HG03103 (cell line): ENCODE measurements around the gene UBE2R2.
A peak's percentile ranks its signal among the peaks of the same experiment; 100 is the strongest.
"Not testable (repeated sequence)": the region's sequence is repeated elsewhere in the genome, so short reads cannot be mapped to it uniquely, and the experiment has no call there.

Experiments used
- ATAC-seq: cut with Tn5 transposase; IDR thresholded peaks from one replicate; pipeline ENCODE4 v1.9.1; 2021; ENCODE audit warnings: low read depth; ENCODE audit not compliant: unreplicated experiment

The UBE2R2 gene

GRCh38 chr9:33816327-33817252 lies at the start of gene UBE2R2:
Gene UBE2R2, plus strand, starts transcription at chr9:33817160. Its CDS starts 598 bp downstream, at chr9:33817758.
- ATAC-seq: peak; percentile 52

GRCh38 chr9:33770156-33770880 lies 46.6 kb upstream of the UBE2R2 start:
- not testable (repeated sequence) for ATAC-seq

- not testable (repeated sequence) for ATAC-seq
Measured at GRCh38 chr9:33773135-33773534, 43.8 kb upstream of the UBE2R2 start.

GRCh38 chr9:33774074-33774659 lies 42.8 kb upstream of the UBE2R2 start:
- ATAC-seq: not testable (repeated sequence)

- no peak for ATAC-seq
Measured at GRCh38 chr9:33776578-33776977, 40.4 kb upstream of the UBE2R2 start.

GRCh38 chr9:33778700-33779351 lies 38.1 kb upstream of the UBE2R2 start:
- no peak for ATAC-seq

- ATAC-seq: no peak
Measured at GRCh38 chr9:33780276-33780675, 36.7 kb upstream of the UBE2R2 start.

- ATAC-seq: no peak
Measured at GRCh38 chr9:33781736-33782135, 35.2 kb upstream of the UBE2R2 start.

GRCh38 chr9:33782395-33783152 lies 34.4 kb upstream of the UBE2R2 start:
- ATAC-seq: no peak

- no peak for ATAC-seq
Measured at GRCh38 chr9:33785914-33786313, 31.0 kb upstream of the UBE2R2 start.

GRCh38 chr9:33786681-33787080 lies 30.3 kb upstream of the UBE2R2 start:
- ATAC-seq: no peak

GRCh38 chr9:33787839-33788238 lies 29.1 kb upstream of the UBE2R2 start:
- no peak for ATAC-seq

GRCh38 chr9:33789429-33789828 lies 27.5 kb upstream of the UBE2R2 start:
- not testable (repeated sequence) for ATAC-seq

GRCh38 chr9:33791117-33791516 lies 25.8 kb upstream of the UBE2R2 start:
- no peak for ATAC-seq

GRCh38 chr9:33793496-33793895 lies 23.5 kb upstream of the UBE2R2 start:
- ATAC-seq: not testable (repeated sequence)

- no peak for ATAC-seq
Measured at GRCh38 chr9:33794560-33794959, 22.4 kb upstream of the UBE2R2 start.

- ATAC-seq: no peak
Measured at GRCh38 chr9:33795281-33795680, 21.7 kb upstream of the UBE2R2 start, which contains the start of gene PRSS3. Gene PRSS3, plus strand, starts transcription at chr9:33795561. Its CDS starts 13 bp downstream, at chr9:33795574.

- no peak for ATAC-seq
Measured at GRCh38 chr9:33795819-33796218, 21.1 kb upstream of the UBE2R2 start.

GRCh38 chr9:33796679-33797078 lies 20.3 kb upstream of the UBE2R2 start:
- not testable (repeated sequence) for ATAC-seq

GRCh38 chr9:33797837-33798236 lies 19.1 kb upstream of the UBE2R2 start:
- no peak for ATAC-seq
